Heart left ventricle (tissue), 13 donors: ENCODE measurements around the gene STS.

Experiments
- POLR2A ChIP-seq, 2 donors: fragments of 450-650 bp; IDR thresholded peaks; one replicate each; pipeline ENCODE4 v1.6.1; 2017; ENCODE audit warnings: antibody characterized with exemption in 2 of 2, mild to moderate bottlenecking in 2 of 2, moderate library complexity in 2 of 2
- TF ChIP-seq, protein P1 (sequence below), 12 donors: fragments of 200-600 bp; sonication (generic) in 4 of 12; IDR thresholded peaks; one replicate each; pipeline versions ENCODE4 v1.5.0 to v1.8.0; 2018 to 2022; ENCODE audit warnings: antibody characterized with exemption in 12 of 12, mild to moderate bottlenecking in 5 of 12
- donor health status: ischemic (EF 13 %, LVEDD 7.1; RV severe dilation, severe dysfunction).
- donor health status: DM: no; HTN: yes; CAD: no.
- donor health status: DM: no; HTN: no; CAD: no.
- donor health status: ischemic (EF 25% LVEDD 6.9; RV normal size, moderate dysfunction).
- donor health status: ischemic (EF 25% LVEDD 5.7; RV mildly dilated, moderate dysfunction).
- donor health status: ischemic (EF 35%, LVEDD 5.7; RV mildly dilated, moderate dysfunction).
- donor health status: nonischemic (EF 11% LVEDD 7.7; RV severe dilation, severe dysfunction).
- donor health status: DM: yes; HTN: yes; CAD: no.
- donor health status: PGD.
- donor health status: ischemic (EF 29% LVEDD 5.4; RV normal size, mild dysfunction).
- donor health status: nonischemic (EF 23%, LVEDD 6.1; RV moderate dilation, normal function).

GRCh38 chrX:7120878-7121219 is 26.7 kb upstream of the STS start:
- TF ChIP-seq, protein P1, sequence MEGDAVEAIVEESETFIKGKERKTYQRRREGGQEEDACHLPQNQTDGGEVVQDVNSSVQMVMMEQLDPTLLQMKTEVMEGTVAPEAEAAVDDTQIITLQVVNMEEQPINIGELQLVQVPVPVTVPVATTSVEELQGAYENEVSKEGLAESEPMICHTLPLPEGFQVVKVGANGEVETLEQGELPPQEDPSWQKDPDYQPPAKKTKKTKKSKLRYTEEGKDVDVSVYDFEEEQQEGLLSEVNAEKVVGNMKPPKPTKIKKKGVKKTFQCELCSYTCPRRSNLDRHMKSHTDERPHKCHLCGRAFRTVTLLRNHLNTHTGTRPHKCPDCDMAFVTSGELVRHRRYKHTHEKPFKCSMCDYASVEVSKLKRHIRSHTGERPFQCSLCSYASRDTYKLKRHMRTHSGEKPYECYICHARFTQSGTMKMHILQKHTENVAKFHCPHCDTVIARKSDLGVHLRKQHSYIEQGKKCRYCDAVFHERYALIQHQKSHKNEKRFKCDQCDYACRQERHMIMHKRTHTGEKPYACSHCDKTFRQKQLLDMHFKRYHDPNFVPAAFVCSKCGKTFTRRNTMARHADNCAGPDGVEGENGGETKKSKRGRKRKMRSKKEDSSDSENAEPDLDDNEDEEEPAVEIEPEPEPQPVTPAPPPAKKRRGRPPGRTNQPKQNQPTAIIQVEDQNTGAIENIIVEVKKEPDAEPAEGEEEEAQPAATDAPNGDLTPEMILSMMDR (IDR thresholded peaks at IDR 0.05): no peak
- TF ChIP-seq POLR2A (IDR thresholded peaks at IDR 0.05): no peak
